K562 (cell line): Measurements from ENCODE around the gene LRRTM4. TPM values are rescaled to one million over a fixed set of nuclear protein-coding genes. Genes with fewer than 3 reads are reported as not detected.

Experiments used
- ATAC-seq: fragments of 200-7000 bp; cut with Tn5 transposase; 3 replicates; pipeline ENCODE4 v1.9.1; 2020; ENCODE audit warnings: moderate library complexity
- BruUV-seq: library from RNA; stranded (reverse); fragments of 400-500 nt; replicated peaks from 2 replicates; lab custom pipeline; 2021; lab: Mats Ljungman, UMichigan
- CTCF ChIA-PET: fragments of 300-600 bp; formaldehyde crosslinking; extraction: SDS; loops from one replicate; lab custom pipeline; 2021; ENCODE audit warnings: low intra/inter-chr PET ratio; lab: Yijun Ruan, JAX
- POLR2A ChIA-PET: fragments of 300-600, 350-650 bp; sonication (Branson Sonifier 250); formaldehyde crosslinking; extraction: SDS; loops from one replicate; lab custom pipeline; 2021; ENCODE audit warnings: antibody characterized with exemption, inconsistent platforms; lab: Yijun Ruan, JAX
- DNase-seq, 4 experiments: peaks; one replicate each; pipeline versions ENCODE4 v3.0.0 to v3.0.0-alpha.2; 2011 to 2018; ENCODE audit warnings: low spot score in 3 of 4, mixed read lengths in 3 of 4; ENCODE audit errors: extremely low read depth in 1 of 4
- FAIRE-seq: peaks from 2 replicates; lab custom pipeline; 2011; peaks lifted over from hg19 to GRCh38; lab: Jason Lieb, UNC
- H2AFZ ChIP-seq: 2 replicates; pipeline ENCODE4 v1.6.0; 2011; ENCODE audit warnings: low read depth, low read length, control low read depth, inconsistent platforms
- H3K27ac ChIP-seq: fragments of 200-600 bp; 3 replicates; pipeline ENCODE4 v1.8.0; 2011; ENCODE audit warnings: low read depth, mild to moderate bottlenecking, control low read depth, inconsistent platforms, low read length, moderate library complexity, mixed read lengths; ENCODE audit errors: extremely low read depth
- H3K27me3 ChIP-seq, 2 experiments: fragments of 300-600 bp in 1 of 2; 2 replicates in 1 of 2; 3 replicates in 1 of 2; pipeline versions ENCODE4 v1.6.0 to v1.8.0; 2011; ENCODE audit warnings: inconsistent platforms in 2 of 2, low read length in 2 of 2, mild to moderate bottlenecking in 1 of 2, mixed read lengths in 1 of 2, moderate library complexity in 1 of 2; ENCODE audit not compliant: control insufficient read depth in 2 of 2, insufficient read depth in 2 of 2
- H3K36me3 ChIP-seq: fragments of 300-600 bp; 3 replicates; pipeline ENCODE4 v1.8.0; 2011; ENCODE audit warnings: mild to moderate bottlenecking, low read length, inconsistent platforms; ENCODE audit not compliant: control insufficient read depth, insufficient read depth
- H3K4me1 ChIP-seq, 2 experiments: fragments of 200-600 bp in 1 of 2; replicated peaks in 1 of 2; 2 replicates in 1 of 2; 3 replicates in 1 of 2; pipeline versions ENCODE4 v1.5.1 to v1.8.0; 2011; ENCODE audit warnings: inconsistent platforms in 2 of 2, low read length in 2 of 2, mild to moderate bottlenecking in 1 of 2, mixed read lengths in 1 of 2, moderate library complexity in 1 of 2; ENCODE audit not compliant: control insufficient read depth in 2 of 2, insufficient read depth in 2 of 2
- H3K4me2 ChIP-seq: 2 replicates; pipeline ENCODE4 v1.6.1; 2011; ENCODE audit warnings: low read length, control low read depth, inconsistent platforms, mixed read lengths; ENCODE audit not compliant: insufficient read depth
- H3K4me3 ChIP-seq: fragments of 200-600 bp; sonication (generic), shearing (Covaris generic); 2 replicates; pipeline ENCODE4 v1.5.1; 2016; ENCODE audit warnings: control low read depth, inconsistent platforms
- H3K79me2 ChIP-seq: fragments of 200-600 bp; 3 replicates; pipeline ENCODE4 v1.8.0; 2011; ENCODE audit warnings: low read length, inconsistent platforms; ENCODE audit not compliant: control insufficient read depth, insufficient read depth
- H3K9ac ChIP-seq, 2 experiments: 2 replicates each; pipeline versions ENCODE4 v1.6.0 to v1.6.1; 2011; ENCODE audit warnings: low read depth in 2 of 2, low read length in 2 of 2, control low read depth in 1 of 2, inconsistent platforms in 1 of 2, mild to moderate bottlenecking in 1 of 2, mixed read lengths in 1 of 2; ENCODE audit not compliant: insufficient read depth in 1 of 2
- H3K9me1 ChIP-seq: one replicate; pipeline ENCODE4 v1.6.0; 2011; ENCODE audit warnings: inconsistent platforms, mild to moderate bottlenecking, low read length, moderate library complexity; ENCODE audit not compliant: control insufficient read depth, insufficient read depth
- H3K9me3 ChIP-seq: replicated peaks from 2 replicates; pipeline ENCODE4 v1.5.1; 2011; ENCODE audit warnings: low read depth, low read length, inconsistent platforms; ENCODE audit not compliant: control insufficient read depth, insufficient read depth
- H4K20me1 ChIP-seq: replicated peaks from 2 replicates; pipeline ENCODE4 v1.6.1; 2011; ENCODE audit warnings: low read length, inconsistent platforms, mixed read lengths; ENCODE audit not compliant: control insufficient read depth, insufficient read depth
- ARID4B ChIP-seq: sonication (generic); formaldehyde crosslinking; IDR thresholded peaks from 2 replicates; pipeline ENCODE4 v1.8.0; 2022; ENCODE audit warnings: mild to moderate bottlenecking, missing genetic modification reagents
- CBX2 ChIP-seq: fragments of 200-600 bp; sonication (generic); IDR thresholded peaks from one replicate; pipeline ENCODE4 v1.6.1; 2012; ENCODE audit warnings: mild to moderate bottlenecking, low read length, inconsistent platforms; ENCODE audit not compliant: insufficient read depth, poor library complexity, severe bottlenecking
- FIP1L1 ChIP-seq: fragments of 200-400 bp; formaldehyde crosslinking; IDR thresholded peaks from 2 replicates; pipeline ENCODE4 v1.6.1; 2018; ENCODE audit warnings: mild to moderate bottlenecking, low read depth, low read length; ENCODE audit not compliant: poor library complexity, severe bottlenecking
- SFPQ ChIP-seq: fragments of 200-400 bp; formaldehyde crosslinking; IDR thresholded peaks from 2 replicates; pipeline ENCODE4 v1.6.1; 2017; ENCODE audit warnings: mild to moderate bottlenecking, low read depth, low read length, moderate library complexity
- SP1 ChIP-seq: sonication (generic); formaldehyde crosslinking; IDR thresholded peaks from 2 replicates; pipeline ENCODE4 v1.8.1; 2022; ENCODE audit warnings: mild to moderate bottlenecking, missing genetic modification reagents
- TOE1 ChIP-seq, 2 experiments: fragments of 450-650 bp in 1 of 2; sonication (generic) in 1 of 2; formaldehyde crosslinking in 1 of 2; IDR thresholded peaks; 2 replicates each; pipeline versions ENCODE4 v1.7.1 to v1.8.0; 2016 to 2022; ENCODE audit warnings: borderline replicate concordance in 2 of 2, mild to moderate bottlenecking in 2 of 2, antibody characterized with exemption in 1 of 2, inconsistent platforms in 1 of 2, low read depth in 1 of 2, missing genetic modification reagents in 1 of 2, moderate library complexity in 1 of 2
- in situ Hi-C: fragments of 300-500 bp; cut with MboI; formaldehyde crosslinking; loops from 4 replicates; pipeline ENCODE4 v1.15.0; 2018; ENCODE audit warnings: inconsistent platforms, mixed read lengths
- intact Hi-C: fragments of 100-400 bp; cut with micrococcal nuclease; formaldehyde crosslinking; loops from 2 replicates; pipeline ENCODE4 v1.14.2; 2022
- polyA plus RNA-seq, 8 experiments: library from polyadenylated mRNA; depleted of rRNA in 4 of 8; stranded (reverse) in 5 of 8; unstranded in 3 of 8; fragments of >200 nt; fragmentation: Nextera tagmentation in 2 of 8; fragmentation: Illumina TruSeq in 1 of 8; extraction: Ambion mirVana in 2 of 8; extraction: Trizol in 1 of 8; gene quantifications; 2 replicates each; pipeline versions ENCODE4 v1.2.1 to v1.2.3, GENCODE V29; 2011 to 2014; ENCODE audit warnings: inconsistent platforms in 1 of 8, missing spikeins in 1 of 8
- total RNA-seq, 7 experiments: library from RNA; depleted of rRNA in 6 of 7; stranded (reverse); fragments of >200 nt in 6 of 7; fragmentation: Illumina TruSeq in 2 of 7; extraction: Trizol in 2 of 7; gene quantifications; 2 replicates each; pipeline versions ENCODE4 v1.2.1 to v1.2.3, GENCODE V29; 2011 to 2021; ENCODE audit warnings: low replicate concordance in 1 of 7

Gene LRRTM4
- total and polyA plus RNA-seq, 9 of the 15 experiments (the other 6 are each of a cell fraction or from before 2014, with no cell fraction given), result 0.04 TPM; not detected in 6

GRCh38 chr2:76975752-76976151 lies 546.4 kb downstream of the LRRTM4 start:
- no peak for FAIRE-seq
- H2AFZ ChIP-seq, result no peak overlapping the region
- no peak overlapping the region for H3K4me2 ChIP-seq
- no peak overlapping the region for H3K27ac ChIP-seq
- no peaks in the 10 kb centered on the region for H3K36me3 ChIP-seq
- no TSS peak for BruUV-seq
- no peak overlapping the region for H3K9ac ChIP-seq
- TF ChIP-seq SP1 (CRISPR knock-in tag), result no peak
- TF ChIP-seq ARID4B (CRISPR knock-in tag), result no peak
- no peak for TF ChIP-seq FIP1L1
- no peak for TF ChIP-seq CBX2
- TF ChIP-seq SFPQ, result no peak
- no peak for TF ChIP-seq TOE1 (IDR thresholded peaks at IDR 0.05; ENCODE audit: borderline replicate concordance)
- no peak for TF ChIP-seq TOE1 (CRISPR knock-in tag; IDR thresholded peaks at IDR 0.05; ENCODE audit: borderline replicate concordance, low read depth)
- TF ChIP-seq, all 486 proteins: peak for 0
- CTCF ChIA-PET, result no interaction called here
- Histone ChIP-seq H3K9me3 (no peaks in the 10 kb centered on the region; the same call in 1 of the 2 replicates), H3K4me3 (no peak overlapping the region), H3K27me3 (no peaks in the 10 kb centered on the region), H3K4me1 (no peaks in the 10 kb centered on the region), H3K79me2 (no peaks in the 10 kb centered on the region), H3K9me1 (no peaks in the 10 kb centered on the region), H4K20me1 (no peaks in the 10 kb centered on the region)
- in situ Hi-C loops, result no loop called here
- no peak for ATAC-seq
- POLR2A ChIA-PET, result no interaction called here
- no peak for DNase-seq
- intact Hi-C loops, result no loop called here
